HepG2 (cell line): ENCODE results near the gene CDC37L1. TPM values are rescaled to one million over a fixed set of nuclear protein-coding genes. Genes with fewer than 3 reads are reported as not detected.

ENCODE experiments used
- ADNP ChIP-seq: sonication (generic); formaldehyde crosslinking; IDR thresholded peaks from 2 replicates; pipeline ENCODE4 v1.4.0; 2020; ENCODE audit warnings: missing genetic modification reagents
- AHDC1 ChIP-seq: sonication (generic); formaldehyde crosslinking; IDR thresholded peaks from 2 replicates; pipeline ENCODE4 v1.5.1; 2020; ENCODE audit warnings: mild to moderate bottlenecking, missing genetic modification reagents, borderline replicate concordance
- ARID3A ChIP-seq: IDR thresholded peaks from 2 replicates; pipeline ENCODE4 v1.6.1; 2012; ENCODE audit warnings: low read depth, low read length, improper control_type of control experiment
- ASH2L ChIP-seq: fragments of 300-600, 200-600 bp; sonication (generic); IDR thresholded peaks from 2 replicates; pipeline ENCODE4 v1.7.0; 2017; ENCODE audit warnings: low read depth, mild to moderate bottlenecking, moderate library complexity, mixed read lengths, low read length; ENCODE audit not compliant: insufficient read length
- DNMT1 ChIP-seq: sonication (generic); formaldehyde crosslinking; IDR thresholded peaks from 2 replicates; pipeline ENCODE4 v1.5.1; 2020; ENCODE audit warnings: mild to moderate bottlenecking, missing genetic modification reagents
- ELF1 ChIP-seq: sonication (generic); formaldehyde crosslinking; IDR thresholded peaks from 2 replicates; pipeline ENCODE4 v1.4.0; 2020; ENCODE audit warnings: missing genetic modification reagents
- HDAC1 ChIP-seq: sonication (generic); formaldehyde crosslinking; IDR thresholded peaks from 2 replicates; pipeline ENCODE4 v1.5.1; 2020; ENCODE audit warnings: mild to moderate bottlenecking, missing genetic modification reagents
- KDM3A ChIP-seq: IDR thresholded peaks from 2 replicates; pipeline ENCODE4 v1.6.1; 2018; ENCODE audit warnings: low read depth, missing compliant biosample characterization
- NCOR1 ChIP-seq: fragments of 200-600 bp; sonication (generic); IDR thresholded peaks from 2 replicates; pipeline ENCODE4 v1.7.0; 2017; ENCODE audit warnings: antibody characterized with exemption, low read length, borderline replicate concordance
- RCOR2 ChIP-seq: IDR thresholded peaks from 2 replicates; pipeline ENCODE4 v1.6.1; 2016; ENCODE audit warnings: missing biosample characterization, missing genetic modification reagents
- SETDB1 ChIP-seq: sonication (generic); formaldehyde crosslinking; IDR thresholded peaks from 2 replicates; pipeline ENCODE4 v1.5.1; 2020; ENCODE audit warnings: missing genetic modification reagents, mild to moderate bottlenecking, borderline replicate concordance
- SP4 ChIP-seq: sonication (generic); formaldehyde crosslinking; IDR thresholded peaks from 2 replicates; pipeline ENCODE4 v1.8.1; 2023; ENCODE audit warnings: mild to moderate bottlenecking, missing genetic modification reagents
- THYN1 ChIP-seq: sonication (generic); formaldehyde crosslinking; IDR thresholded peaks from 2 replicates; pipeline ENCODE4 v1.8.1; 2023; ENCODE audit warnings: low read depth, mild to moderate bottlenecking, moderate library complexity, missing genetic modification reagents, borderline replicate concordance
- ZNF121 ChIP-seq: sonication (generic); formaldehyde crosslinking; IDR thresholded peaks from 2 replicates; pipeline ENCODE4 v1.5.0; 2020; ENCODE audit warnings: mild to moderate bottlenecking, missing genetic modification reagents
- ZNF207 ChIP-seq: fragments of 450-650 bp; IDR thresholded peaks from 2 replicates; pipeline ENCODE4 v1.6.1; 2016; ENCODE audit warnings: antibody characterized with exemption, borderline replicate concordance
- ZNF432 ChIP-seq: sonication (generic); formaldehyde crosslinking; IDR thresholded peaks from 2 replicates; pipeline ENCODE4 v1.5.0; 2020; ENCODE audit warnings: missing genetic modification reagents, mild to moderate bottlenecking, borderline replicate concordance
- ZNF570 ChIP-seq: sonication (generic); formaldehyde crosslinking; IDR thresholded peaks from 2 replicates; pipeline ENCODE4 v1.4.0; 2020; ENCODE audit warnings: mild to moderate bottlenecking, missing genetic modification reagents, borderline replicate concordance
- polyA plus RNA-seq, 8 experiments: library from polyadenylated mRNA; depleted of rRNA in 3 of 8; stranded (reverse) in 7 of 8; unstranded in 1 of 8; fragments of >200 nt; fragmentation: Illumina TruSeq in 4 of 8; extraction: Trizol in 4 of 8; gene quantifications; 2 replicates each; pipeline versions ENCODE4 v1.2.1 to v1.2.3, GENCODE V29; 2011 to 2016; ENCODE audit warnings: low read depth in 4 of 8, missing spikeins in 1 of 8, mixed read lengths in 1 of 8; ENCODE audit not compliant: insufficient read depth in 1 of 8
- total RNA-seq, 5 experiments: library from RNA; depleted of rRNA; stranded (reverse); fragments of >200 nt; fragmentation: Illumina TruSeq; extraction: Trizol; gene quantifications; 2 replicates each; pipeline ENCODE4 v1.2.3, GENCODE V29; 2016; ENCODE audit warnings: low read depth in 1 of 5
- TF ChIP-seq, protein P1 (sequence below): IDR thresholded peaks from 2 replicates; pipeline ENCODE4 v1.6.1; 2016; ENCODE audit warnings: low read depth, missing genetic modification reagents, missing compliant biosample characterization

The CDC37L1 gene
- total and polyA plus RNA-seq, 2 of the 13 experiments (the other 11 are each of a cell fraction or from before 2014, with no cell fraction given) = 5.5 to 17.0 TPM

GRCh38 chr9:4700091-4700490, 20.7 kb downstream of the CDC37L1 start (continued):
- TF ChIP-seq, protein P1, sequence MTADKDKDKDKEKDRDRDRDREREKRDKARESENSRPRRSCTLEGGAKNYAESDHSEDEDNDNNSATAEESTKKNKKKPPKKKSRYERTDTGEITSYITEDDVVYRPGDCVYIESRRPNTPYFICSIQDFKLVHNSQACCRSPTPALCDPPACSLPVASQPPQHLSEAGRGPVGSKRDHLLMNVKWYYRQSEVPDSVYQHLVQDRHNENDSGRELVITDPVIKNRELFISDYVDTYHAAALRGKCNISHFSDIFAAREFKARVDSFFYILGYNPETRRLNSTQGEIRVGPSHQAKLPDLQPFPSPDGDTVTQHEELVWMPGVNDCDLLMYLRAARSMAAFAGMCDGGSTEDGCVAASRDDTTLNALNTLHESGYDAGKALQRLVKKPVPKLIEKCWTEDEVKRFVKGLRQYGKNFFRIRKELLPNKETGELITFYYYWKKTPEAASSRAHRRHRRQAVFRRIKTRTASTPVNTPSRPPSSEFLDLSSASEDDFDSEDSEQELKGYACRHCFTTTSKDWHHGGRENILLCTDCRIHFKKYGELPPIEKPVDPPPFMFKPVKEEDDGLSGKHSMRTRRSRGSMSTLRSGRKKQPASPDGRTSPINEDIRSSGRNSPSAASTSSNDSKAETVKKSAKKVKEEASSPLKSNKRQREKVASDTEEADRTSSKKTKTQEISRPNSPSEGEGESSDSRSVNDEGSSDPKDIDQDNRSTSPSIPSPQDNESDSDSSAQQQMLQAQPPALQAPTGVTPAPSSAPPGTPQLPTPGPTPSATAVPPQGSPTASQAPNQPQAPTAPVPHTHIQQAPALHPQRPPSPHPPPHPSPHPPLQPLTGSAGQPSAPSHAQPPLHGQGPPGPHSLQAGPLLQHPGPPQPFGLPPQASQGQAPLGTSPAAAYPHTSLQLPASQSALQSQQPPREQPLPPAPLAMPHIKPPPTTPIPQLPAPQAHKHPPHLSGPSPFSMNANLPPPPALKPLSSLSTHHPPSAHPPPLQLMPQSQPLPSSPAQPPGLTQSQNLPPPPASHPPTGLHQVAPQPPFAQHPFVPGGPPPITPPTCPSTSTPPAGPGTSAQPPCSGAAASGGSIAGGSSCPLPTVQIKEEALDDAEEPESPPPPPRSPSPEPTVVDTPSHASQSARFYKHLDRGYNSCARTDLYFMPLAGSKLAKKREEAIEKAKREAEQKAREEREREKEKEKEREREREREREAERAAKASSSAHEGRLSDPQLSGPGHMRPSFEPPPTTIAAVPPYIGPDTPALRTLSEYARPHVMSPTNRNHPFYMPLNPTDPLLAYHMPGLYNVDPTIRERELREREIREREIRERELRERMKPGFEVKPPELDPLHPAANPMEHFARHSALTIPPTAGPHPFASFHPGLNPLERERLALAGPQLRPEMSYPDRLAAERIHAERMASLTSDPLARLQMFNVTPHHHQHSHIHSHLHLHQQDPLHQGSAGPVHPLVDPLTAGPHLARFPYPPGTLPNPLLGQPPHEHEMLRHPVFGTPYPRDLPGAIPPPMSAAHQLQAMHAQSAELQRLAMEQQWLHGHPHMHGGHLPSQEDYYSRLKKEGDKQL (CRISPR knock-in tag) = 0 out of 2 replicates have a peak, but pooled peaks have one; percentile 56
- TF ChIP-seq ZNF121 (CRISPR knock-in tag) (peak; percentile 95), ADNP (CRISPR knock-in tag) (peak; percentile 75; the same call in 1 of the 2 replicates), ARID3A (peak; percentile 7; the same call in 1 of the 2 replicates), KDM3A (CRISPR knock-in tag) (0 out of 2 replicates have a peak, but pooled peaks have one; percentile 42), SETDB1 (CRISPR knock-in tag) (no peak), HDAC1 (peak; percentile 75), ZNF432 (CRISPR knock-in tag) (no peak), ELF1 (0 out of 2 replicates have a peak, but pooled peaks have one; percentile 39), ZNF207 (no peak), THYN1 (CRISPR knock-in tag) (no peak), SP4 (CRISPR knock-in tag) (no peak), RCOR2 (CRISPR knock-in tag) (peak; percentile 53; the same call in 1 of the 2 replicates), ZNF570 (CRISPR knock-in tag) (no peak), ASH2L (peak; percentile 27), DNMT1 (CRISPR knock-in tag) (no peak), AHDC1 (CRISPR knock-in tag) (peak; percentile 93), NCOR1 (peak; percentile 49; the same call in 1 of the 2 replicates)
